HT-29 (cell line): ENCODE measurements around the gene LRP1B. TPM values are rescaled to one million over a fixed set of nuclear protein-coding genes. Genes with fewer than 3 reads are reported as not detected.
"Not testable (repeated sequence)": the region's sequence is repeated elsewhere in the genome, so short reads cannot be mapped to it uniquely, and the experiment has no call there.

ENCODE experiments used
- DNase-seq: peaks from one replicate; pipeline ENCODE4 v3.0.0-alpha.2; 2015; ENCODE audit warnings: low spot score
- total RNA-seq: library from RNA; depleted of rRNA; stranded (reverse); fragments of >200 nt; shearing (Covaris generic); gene quantifications from 2 replicates; pipeline ENCODE4 v1.2.3, GENCODE V29; 2014

LRP1B gene
- total RNA-seq, 1 experiment from 2014 or later, result not detected

- no peak for DNase-seq
These were observed 1575.1 kb downstream of the LRP1B start for GRCh38 chr2:140555701-140556100.

DNA sequence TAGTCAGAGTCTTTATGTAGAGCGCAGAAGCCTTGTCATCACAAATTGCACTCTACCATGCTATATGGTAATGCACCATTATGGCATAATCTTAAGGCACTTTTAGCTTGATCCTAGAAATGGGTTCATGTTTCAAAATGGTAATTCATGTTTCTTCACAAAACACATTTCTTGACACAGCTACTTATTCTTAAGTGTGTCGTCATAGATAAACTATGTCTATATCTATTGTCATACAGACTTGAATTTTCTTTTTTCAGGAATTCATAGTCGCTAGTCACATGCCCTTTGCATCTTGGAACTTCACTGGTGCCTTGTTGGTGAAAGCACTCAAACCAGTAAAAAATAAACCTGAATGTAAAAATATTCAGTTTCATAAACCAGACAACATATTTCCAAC lies 1578.2 kb downstream of the LRP1B start:
- DNase-seq, result no peak

GRCh38 chr2:140551287-140551686 lies 1579.5 kb downstream of the LRP1B start:
- no peak for DNase-seq

GRCh38 chr2:140550821-140551220 lies 1580.0 kb downstream of the LRP1B start:
- no peak for DNase-seq

DNA sequence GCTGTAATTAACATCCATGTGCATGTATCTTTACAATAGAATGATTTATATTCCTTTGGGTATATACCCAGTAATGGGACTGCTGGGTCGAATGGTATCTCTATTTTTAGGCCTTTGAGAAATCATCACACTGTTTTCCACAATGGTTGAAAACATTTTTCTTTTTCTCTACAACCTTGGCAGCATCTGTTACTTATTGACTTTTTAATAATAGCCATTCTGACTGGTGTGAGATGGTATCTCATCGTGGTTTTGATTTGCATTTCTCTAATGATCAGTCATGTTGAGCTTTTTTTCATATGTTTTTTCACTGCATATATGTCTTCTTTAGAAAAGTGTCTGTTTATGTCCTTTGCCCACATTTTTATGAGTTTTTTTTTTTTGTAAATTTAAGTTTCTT lies 1586.0 kb downstream of the LRP1B start:
- not testable (repeated sequence) for DNase-seq

- DNase-seq, result no peak
These were observed 1588.2 kb downstream of the LRP1B start for GRCh38 chr2:140542627-140543026.

DNA sequence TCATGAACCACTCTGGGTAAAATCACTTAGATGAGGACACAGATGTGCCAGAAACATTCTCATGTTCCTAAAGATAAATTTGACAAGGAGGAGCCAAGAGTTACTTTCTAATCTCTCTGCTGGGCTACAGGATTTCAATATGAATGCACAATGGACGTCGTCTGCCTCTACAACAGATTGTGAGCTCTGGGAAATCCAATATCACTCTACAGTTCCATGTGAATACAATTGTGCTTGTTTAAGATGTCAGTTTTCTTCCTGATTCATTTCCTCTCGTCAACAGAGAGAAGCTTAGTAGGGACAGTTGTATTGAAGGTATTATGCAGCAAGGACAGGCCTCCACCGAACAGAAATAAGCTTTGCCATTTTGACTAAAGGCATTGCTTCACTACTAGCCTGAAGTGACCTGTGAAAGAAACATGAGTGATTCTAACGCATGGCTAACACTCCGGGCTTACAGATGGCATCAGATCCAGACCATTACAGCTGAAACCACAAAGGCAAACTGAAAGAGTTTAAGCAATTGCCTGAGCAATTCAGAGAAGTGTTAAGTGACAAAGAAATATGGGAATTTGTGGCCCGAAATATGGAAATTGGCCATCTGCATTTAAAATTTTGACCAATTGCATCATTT lies 1591.5 kb downstream of the LRP1B start:
- no peak for DNase-seq

DNA sequence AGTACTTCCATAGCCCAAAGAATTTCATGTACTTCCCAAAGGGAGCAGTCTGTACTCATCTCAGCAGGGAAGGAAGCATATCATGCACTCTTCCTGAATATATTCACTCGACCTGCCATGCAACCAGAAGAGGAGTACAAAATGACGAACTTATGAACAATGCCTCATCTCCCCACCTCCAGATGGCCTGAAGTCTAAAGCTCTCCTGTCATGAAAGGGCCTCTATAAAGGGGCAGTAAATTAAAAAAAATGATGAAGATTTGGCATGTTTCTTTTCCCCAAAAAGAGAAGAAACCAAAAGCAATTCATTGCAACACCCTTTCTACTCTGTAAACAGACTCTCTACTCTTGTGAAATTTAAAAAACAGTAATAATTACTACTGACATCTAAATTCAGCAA lies 1601.1 kb downstream of the LRP1B start:
- no peak for DNase-seq

GRCh38 chr2:140528982-140529381 lies 1601.8 kb downstream of the LRP1B start:
- no peak for DNase-seq

GRCh38 chr2:140526575-140526974 lies 1604.2 kb downstream of the LRP1B start:
- DNase-seq, result no peak

GRCh38 chr2:140512106-140512505 lies 1618.7 kb downstream of the LRP1B start:
- no peak for DNase-seq

GRCh38 chr2:140509765-140510164 lies 1621.1 kb downstream of the LRP1B start:
- DNase-seq, result no peak

- DNase-seq, result no peak
These were observed 1622.1 kb downstream of the LRP1B start for GRCh38 chr2:140508756-140509155.

GRCh38 chr2:140506606-140507005 lies 1624.2 kb downstream of the LRP1B start:
- no peak for DNase-seq

DNA sequence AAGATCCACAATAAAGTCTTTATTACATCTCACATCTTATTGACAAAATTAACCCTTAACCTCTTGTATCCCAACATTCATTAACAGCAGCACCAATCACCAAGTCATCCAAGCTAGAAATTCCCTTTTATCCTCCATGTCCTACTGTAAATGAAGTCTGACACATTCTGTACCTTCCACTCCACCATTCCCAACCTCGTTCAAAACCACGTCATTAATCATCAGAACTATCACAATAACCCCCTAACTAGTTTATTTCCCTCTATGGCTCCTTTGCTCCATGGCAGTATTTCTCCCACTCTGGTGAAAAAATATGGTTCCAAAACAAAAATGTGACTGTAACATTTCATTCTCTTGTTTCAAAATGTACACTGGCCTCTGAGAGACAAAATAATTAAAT lies 1626.2 kb downstream of the LRP1B start:
- no peak for DNase-seq

DNA sequence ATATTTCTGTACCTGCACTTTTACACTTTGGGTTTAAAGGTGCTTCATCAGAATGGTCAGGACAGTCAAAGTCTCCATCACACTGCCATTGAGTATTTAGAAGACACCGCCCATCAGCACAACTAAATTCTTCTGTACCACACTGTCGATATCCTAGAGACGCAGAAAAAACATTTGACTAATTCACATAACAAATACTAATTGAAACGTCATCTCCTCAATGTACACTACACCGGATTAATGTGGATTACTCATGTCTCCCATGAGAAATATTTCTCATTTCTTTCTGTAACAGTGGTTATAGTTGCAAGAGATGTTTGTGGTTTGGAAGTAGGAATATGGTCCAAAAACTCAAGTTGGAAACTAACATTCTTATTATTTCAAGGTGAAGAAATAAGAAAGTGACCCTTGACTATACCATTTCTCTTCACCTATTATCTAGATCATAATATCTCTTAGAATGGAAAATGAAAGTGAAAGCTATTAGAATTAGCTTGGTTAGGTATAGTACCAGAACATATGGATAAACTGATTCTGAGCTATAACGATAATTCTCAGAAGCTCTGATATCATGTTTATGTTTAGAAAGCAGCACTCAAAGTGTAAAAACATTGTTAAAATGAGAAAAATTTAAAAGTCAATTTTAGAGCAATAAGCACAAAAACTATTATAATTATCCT lies 1627.7 kb downstream of the LRP1B start:
- no peak for DNase-seq

DNA sequence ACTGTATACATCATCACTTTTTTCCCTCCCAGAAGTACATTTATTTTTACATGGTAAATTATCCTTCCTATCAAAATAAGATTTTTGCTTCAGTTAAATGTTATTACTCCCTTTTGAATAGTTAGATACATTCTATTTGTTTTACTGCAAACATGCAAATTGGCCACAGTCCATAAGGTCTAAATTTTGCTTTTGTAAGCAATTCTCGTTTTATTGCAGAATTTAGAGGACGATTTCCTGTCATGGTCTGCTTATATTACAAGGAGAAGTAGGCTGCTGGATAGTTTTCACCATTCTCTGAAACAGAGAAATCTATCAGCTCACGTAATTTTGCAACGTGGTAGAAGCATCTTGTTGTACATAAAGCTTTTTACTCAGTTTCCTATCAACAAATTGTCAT lies 1632.5 kb downstream of the LRP1B start:
- no peak for DNase-seq

DNA sequence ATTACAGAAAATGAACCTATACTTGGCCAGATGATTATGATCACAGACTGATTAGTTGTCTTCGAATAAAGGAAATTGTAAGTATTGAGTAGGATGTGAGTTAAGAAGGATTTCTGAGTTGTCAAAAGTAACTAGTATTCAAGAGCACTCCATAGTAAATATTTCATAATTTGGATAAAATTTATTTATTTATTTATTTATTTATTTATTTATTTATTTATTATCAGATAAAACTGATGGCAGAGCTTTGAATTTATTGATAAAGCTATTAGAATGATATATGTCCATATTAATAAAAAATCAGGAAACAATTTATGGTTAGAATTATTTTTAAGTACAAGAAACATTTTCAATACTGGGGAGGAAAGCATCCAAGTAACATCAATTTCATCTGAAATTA lies 1634.1 kb downstream of the LRP1B start:
- DNase-seq, result no peak

DNA sequence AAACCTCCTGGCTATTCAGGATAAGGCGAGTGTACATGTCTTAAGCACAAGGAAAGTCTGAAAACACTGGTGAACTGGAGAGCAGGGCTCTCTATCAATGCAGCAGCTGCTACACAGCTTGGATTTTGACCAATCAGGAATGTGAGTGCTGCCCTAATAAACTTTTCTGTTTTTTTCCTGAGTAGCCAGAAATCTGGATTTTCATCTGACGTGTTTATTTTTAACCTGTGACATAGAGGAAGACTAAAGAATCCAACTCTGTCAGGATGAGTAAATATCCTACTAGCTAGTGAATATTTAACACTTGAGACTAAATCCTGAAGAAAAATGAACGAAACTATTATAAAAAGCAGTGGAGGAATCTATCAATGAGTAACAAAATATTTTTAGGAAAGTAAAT lies 1638.9 kb downstream of the LRP1B start:
- DNase-seq, result no peak

- DNase-seq, result no peak
These were observed 1641.6 kb downstream of the LRP1B start for GRCh38 chr2:140489193-140489592.

- DNase-seq, result no peak
These were observed 1649.7 kb downstream of the LRP1B start for GRCh38 chr2:140481136-140481535.

- no peak for DNase-seq
These were observed 1657.0 kb downstream of the LRP1B start for GRCh38 chr2:140473851-140474250.

DNA sequence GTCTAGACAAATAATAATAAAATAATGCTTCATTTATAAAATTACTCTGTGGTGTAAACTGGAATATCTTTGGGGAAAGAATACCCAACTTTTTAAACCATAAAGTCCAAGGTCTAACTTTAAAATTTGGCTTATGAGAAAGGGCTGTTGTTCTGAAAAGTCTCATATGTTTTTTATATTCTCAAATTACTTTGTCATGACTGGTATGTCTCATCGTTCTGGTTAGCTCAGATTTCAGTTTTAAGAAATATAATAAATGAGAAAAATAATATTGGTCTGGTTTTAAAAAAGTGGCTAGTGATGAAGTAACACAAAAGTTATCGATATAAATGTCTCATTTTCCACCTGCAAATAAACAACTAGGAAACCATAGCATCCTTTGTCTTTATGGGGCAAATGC lies 1658.1 kb downstream of the LRP1B start:
- DNase-seq, result no peak

DNA sequence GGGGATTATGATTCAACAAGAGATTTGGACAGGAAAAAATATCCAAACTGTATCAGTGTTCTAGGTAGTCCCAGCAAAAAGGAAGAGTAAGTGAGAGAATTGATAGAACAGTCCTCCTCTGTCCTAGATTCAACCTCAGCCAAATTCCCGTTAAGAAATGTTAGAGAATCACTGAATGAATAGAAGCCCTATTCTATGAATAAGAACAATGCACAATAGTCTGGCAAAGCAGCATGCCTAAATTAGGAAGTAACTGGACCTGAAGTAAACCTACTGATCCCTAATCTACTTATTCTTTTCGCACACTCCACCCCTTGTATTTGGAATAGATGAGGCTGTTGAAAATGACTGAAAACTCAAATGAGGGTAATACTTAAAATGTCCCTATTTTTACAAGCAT lies 1665.5 kb downstream of the LRP1B start:
- DNase-seq, result no peak
